Esophagus squamous epithelium (tissue), 5 donors: ENCODE results near the gene BICC1. TPM values are rescaled to one million over a fixed set of nuclear protein-coding genes. Genes with fewer than 3 reads are reported as not detected.
"Not testable (repeated sequence)": the region's sequence is repeated elsewhere in the genome, so short reads cannot be mapped to it uniquely, and the experiment has no call there.

Experiments used
- DNase-seq: peaks from one replicate; lab custom pipeline; 2025; lab: John Stamatoyannopoulos, UW
- H3K27ac ChIP-seq, 4 donors: fragments of 200-600 bp; sonication (generic); one replicate each; pipeline ENCODE4 v1.5.1; 2016 to 2019; ENCODE audit warnings: mild to moderate bottlenecking in 1 of 4
- H3K27me3 ChIP-seq, 4 donors: fragments of 200-600 bp; sonication (generic); 1 replicate in 3 of 4; 2 replicates in 1 of 4; pipeline versions ENCODE4 v1.5.1 to v1.6.0; 2017 to 2021; ENCODE audit warnings: antibody characterized with exemption in 1 of 4
- H3K36me3 ChIP-seq, 3 donors: fragments of 200-600 bp; sonication (generic); one replicate each; pipeline ENCODE4 v1.5.1; 2016 to 2019
- H3K4me1 ChIP-seq, 3 donors: fragments of 200-600 bp; sonication (generic); one replicate each; pipeline ENCODE4 v1.5.1; 2017 to 2019
- H3K4me3 ChIP-seq, 4 donors: fragments of 200-600 bp; sonication (generic); 1 replicate in 3 of 4; 2 replicates in 1 of 4; pipeline ENCODE4 v1.5.1; 2016 to 2019; ENCODE audit warnings: mild to moderate bottlenecking in 2 of 4, moderate library complexity in 1 of 4
- H3K9me3 ChIP-seq, 3 donors: fragments of 200-600 bp; sonication (generic); one replicate each; pipeline ENCODE4 v1.5.1; 2016 to 2019
- CTCF ChIP-seq, 6 experiments: fragments of 450-650 bp in 4 of 6; fragments of 200-600 bp in 2 of 6; sonication (generic) in 2 of 6; IDR thresholded peaks; one replicate each; pipeline ENCODE4 v1.5.1; 2016 to 2019; ENCODE audit warnings: antibody characterized with exemption in 6 of 6, mild to moderate bottlenecking in 4 of 6, moderate library complexity in 4 of 6
- POLR2A ChIP-seq, 4 donors: fragments of 450-650 bp; IDR thresholded peaks; one replicate each; pipeline ENCODE4 v1.6.1; 2017; ENCODE audit warnings: antibody characterized with exemption in 4 of 4, mild to moderate bottlenecking in 4 of 4, moderate library complexity in 3 of 4
- WGBS, 2 donors: methylation state at CpG; one replicate each; pipeline ENCODE4 v1.1.5; 2018; 5-methylcytosine and 5-hydroxymethylcytosine counted together
- intact Hi-C: fragments of 100-400 bp; cut with DNase I; formaldehyde crosslinking; loops from one replicate; pipeline ENCODE4 v1.15.0; 2022
- total RNA-seq, 4 donors: library from RNA; depleted of rRNA; stranded (reverse); fragments of >200 nt; gene quantifications; one replicate each; pipeline ENCODE4 v1.1.0, GENCODE V29; 2016
- donor health status: DM: yes; HTN: yes; CAD: no.

Gene BICC1
- total RNA-seq, 4 donors from 2014 or later, result 0.11 to 8.2 (median 2.0) TPM

GRCh38 chr10:58590924-58591323 is 78.3 kb downstream of the BICC1 start:
- Histone ChIP-seq H3K36me3 (no peaks in the 10 kb centered on the region), H3K4me3 (no peak overlapping the region), H3K9me3 (no peaks in the 10 kb centered on the region), H3K27me3 (no peaks in the 10 kb centered on the region), H3K4me1 (peaks cover 0 to 15% (median 0%) of the 10 kb centered on the region in 3 donors), H3K27ac (no peak overlapping the region)
- no peak for DNase-seq
- TF ChIP-seq POLR2A (IDR thresholded peaks at IDR 0.05), result no peak
- TF ChIP-seq CTCF (IDR thresholded peaks at IDR 0.05), result no peak
- intact Hi-C loops, result no loop called here
- WGBS, 2 donors, result 72 to 77% methylated on average over 3 of the region's 3 CpGs

- no peaks in the 10 kb centered on the region for H3K36me3 ChIP-seq
Observed at GRCh38 chr10:58593008-58593407, 80.3 kb downstream of the BICC1 start.

GRCh38 chr10:58597211-58597610 is 84.5 kb downstream of the BICC1 start:
- H3K27ac ChIP-seq, intact Hi-C loops, H3K9me3 ChIP-seq, DNase-seq, H3K4me3 ChIP-seq, H3K4me1 ChIP-seq, H3K27me3 ChIP-seq, H3K36me3 ChIP-seq: not testable (repeated sequence)

More at GRCh38 chr10:58593008-58593407, 80.3 kb downstream of the BICC1 start:
- Histone ChIP-seq H3K4me1 (peaks cover 0 to 15% (median 0%) of the 10 kb centered on the region in 3 donors), H3K4me3 (no peak overlapping the region), H3K27ac (no peak overlapping the region), H3K9me3 (peaks cover 0 to 3% (median 0%) of the 10 kb centered on the region in 3 donors), H3K27me3 (no peaks in the 10 kb centered on the region)
- intact Hi-C loops, result no loop called here
- TF ChIP-seq POLR2A (IDR thresholded peaks at IDR 0.05) (no peak), CTCF (IDR thresholded peaks at IDR 0.05) (no peak)
- 41 to 83% methylated on average over 3 of the region's 3 CpGs for WGBS, 2 donors
- no peak for DNase-seq

GRCh38 chr10:58599927-58600553 is 87.4 kb downstream of the BICC1 start:
- H3K27ac ChIP-seq, result peak overlapping the region in 1 of 4 donors; percentile 44
- intact Hi-C loops, result no loop called here
- no peak overlapping the region for H3K4me3 ChIP-seq
- no peaks in the 10 kb centered on the region for H3K4me1 ChIP-seq
- no peaks in the 10 kb centered on the region for H3K36me3 ChIP-seq
- H3K27me3 ChIP-seq, result no peaks in the 10 kb centered on the region
- DNase-seq, result no peak
- TF ChIP-seq POLR2A (IDR thresholded peaks at IDR 0.05) (no peak), CTCF (IDR thresholded peaks at IDR 0.05) (no peak)
- WGBS, 2 donors, result 60 to 74% methylated on average over 7 of the region's 7 CpGs
- H3K9me3 ChIP-seq, result peaks cover 0 to 3% (median 0%) of the 10 kb centered on the region in 3 donors

GRCh38 chr10:58608351-58608750 is 95.7 kb downstream of the BICC1 start:
- no peak for DNase-seq
- 44 to 48% methylated on average over 4 of the region's 4 CpGs for WGBS, 2 donors
- no peak overlapping the region for H3K27ac ChIP-seq
- no peaks in the 10 kb centered on the region for H3K27me3 ChIP-seq
- TF ChIP-seq POLR2A (IDR thresholded peaks at IDR 0.05) (no peak), CTCF (IDR thresholded peaks at IDR 0.05) (no peak)
- H3K9me3 ChIP-seq, result no peaks in the 10 kb centered on the region
- intact Hi-C loops, result no loop called here
- no peaks in the 10 kb centered on the region for H3K36me3 ChIP-seq
- no peak overlapping the region for H3K4me3 ChIP-seq
- no peaks in the 10 kb centered on the region for H3K4me1 ChIP-seq
